Gastrocnemius medialis (tissue), 4 donors: ENCODE measurements around the gene NKD2. TPM values are rescaled to one million over a fixed set of nuclear protein-coding genes. Genes with fewer than 3 reads are reported as not detected.

Experiments
- ATAC-seq, 2 donors: fragments of 150-250 bp; one replicate each; pipeline ENCODE4 v1.9.1; 2016
- DNase-seq, 2 donors: peaks; one replicate each; pipeline ENCODE4 v3.0.0-alpha.2; 2019
- H3K27ac ChIP-seq, 4 donors: fragments of 200-600 bp; sonication (generic); 1 replicate in 1 of 4; 2 replicates in 3 of 4; pipeline ENCODE4 v1.5.1; 2016 to 2018; ENCODE audit warnings: mild to moderate bottlenecking in 2 of 4, moderate library complexity in 1 of 4
- H3K27me3 ChIP-seq, 3 donors: fragments of 200-600 bp; sonication (generic) in 2 of 3; 1 replicate in 1 of 3; 2 replicates in 2 of 3; pipeline versions ENCODE4 v1.5.1 to v1.6.0; 2016 to 2019; ENCODE audit warnings: mild to moderate bottlenecking in 1 of 3, moderate library complexity in 1 of 3
- H3K36me3 ChIP-seq, 2 donors: fragments of 200-600 bp; sonication (generic) in 1 of 2; one replicate each; pipeline ENCODE4 v1.5.1; 2017 to 2018
- H3K4me1 ChIP-seq, 2 donors: fragments of 200-600 bp; sonication (generic) in 1 of 2; one replicate each; pipeline ENCODE4 v1.5.1; 2016 to 2017; ENCODE audit warnings: mild to moderate bottlenecking in 2 of 2
- H3K4me3 ChIP-seq, 4 donors: fragments of 200-600 bp; sonication (generic) in 3 of 4; 1 replicate in 1 of 4; 2 replicates in 3 of 4; pipeline ENCODE4 v1.5.1; 2016 to 2019; ENCODE audit warnings: mild to moderate bottlenecking in 2 of 4
- H3K9me3 ChIP-seq, 3 donors: fragments of 200-600 bp; sonication (generic) in 2 of 3; 1 replicate in 1 of 3; 2 replicates in 2 of 3; pipeline ENCODE4 v1.5.1; 2016 to 2019
- POLR2A ChIP-seq, 2 donors: fragments of 450-650 bp; IDR thresholded peaks; one replicate each; pipeline ENCODE4 v1.6.1; 2017; ENCODE audit warnings: antibody characterized with exemption in 2 of 2, mild to moderate bottlenecking in 2 of 2, moderate library complexity in 2 of 2
- in situ Hi-C, 4 donors: fragments of 200-750 bp; cut with MboI; loops; one replicate each; pipeline versions ENCODE4 v1.15.0 to v1.8.0; 2017; ENCODE audit warnings: low sequenced_read_pairs in 4 of 4
- intact Hi-C: fragments of 100-400 bp; cut with DNase I; formaldehyde crosslinking; loops from one replicate; pipeline ENCODE4 v1.15.1; 2023; ENCODE audit warnings: low total_unique reads
- total RNA-seq, 4 donors: library from RNA; depleted of rRNA; stranded (reverse); fragments of >200 nt; gene quantifications; one replicate each; pipeline versions ENCODE4 v1.1.0 to v1.2.3, GENCODE V29; 2016
- TF ChIP-seq, protein P1 (sequence below), 5 experiments: fragments of 450-650 bp in 3 of 5; fragments of 200-600 bp in 2 of 5; sonication (generic) in 2 of 5; IDR thresholded peaks in 4 of 5; conservative IDR thresholded peaks in 1 of 5; 1 replicate in 4 of 5; 2 replicates in 1 of 5; pipeline ENCODE4 v1.5.1; 2016 to 2019; ENCODE audit warnings: antibody characterized with exemption in 5 of 5, mild to moderate bottlenecking in 3 of 5, moderate library complexity in 3 of 5

NKD2 gene
- total RNA-seq, 4 donors from 2014 or later, result not detected

DNA sequence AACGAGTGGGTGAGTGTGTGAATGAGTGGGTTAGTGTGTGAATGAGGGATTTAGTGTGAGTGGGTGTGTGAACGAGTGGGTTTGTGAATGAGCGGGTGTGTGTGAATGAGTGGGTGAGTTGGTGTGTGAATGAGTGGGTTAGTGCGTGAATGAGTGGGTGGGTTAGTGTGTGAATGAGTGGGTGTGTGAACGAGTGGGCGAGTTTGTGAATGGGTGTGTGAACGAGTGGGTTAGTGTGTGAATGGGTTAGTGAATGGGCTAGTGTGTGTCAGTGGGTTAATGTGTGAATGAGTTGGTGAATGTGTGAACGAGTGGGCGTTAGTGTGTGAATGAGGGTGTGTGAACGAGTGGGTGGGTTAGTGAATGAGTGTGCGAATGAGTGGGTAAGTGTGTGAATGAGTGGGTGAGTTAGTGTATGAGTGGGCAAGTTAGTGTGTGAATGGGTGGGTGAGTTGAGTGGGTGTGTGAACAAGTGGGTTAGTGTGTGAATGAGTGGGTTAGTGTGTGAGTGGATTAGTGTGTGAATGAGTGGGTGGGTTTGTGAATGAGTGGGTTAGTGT, 39.6 kb downstream of the NKD2 start:
- intact Hi-C loops (no loop called here), in situ Hi-C loops (no loop called here)
- no peak for DNase-seq
- H3K27me3 ChIP-seq, result peaks cover 0 to 2% (median 0%) of the 10 kb centered on the region in 3 donors
- no peak for ATAC-seq
- H3K4me3 ChIP-seq, result no peak overlapping the region
- H3K9me3 ChIP-seq, result no peaks in the 10 kb centered on the region
- no peaks in the 10 kb centered on the region for H3K4me1 ChIP-seq
- no peaks in the 10 kb centered on the region for H3K36me3 ChIP-seq
- H3K27ac ChIP-seq, result no peak overlapping the region
- no peak for TF ChIP-seq POLR2A (IDR thresholded peaks at IDR 0.05)
- TF ChIP-seq, protein P1, sequence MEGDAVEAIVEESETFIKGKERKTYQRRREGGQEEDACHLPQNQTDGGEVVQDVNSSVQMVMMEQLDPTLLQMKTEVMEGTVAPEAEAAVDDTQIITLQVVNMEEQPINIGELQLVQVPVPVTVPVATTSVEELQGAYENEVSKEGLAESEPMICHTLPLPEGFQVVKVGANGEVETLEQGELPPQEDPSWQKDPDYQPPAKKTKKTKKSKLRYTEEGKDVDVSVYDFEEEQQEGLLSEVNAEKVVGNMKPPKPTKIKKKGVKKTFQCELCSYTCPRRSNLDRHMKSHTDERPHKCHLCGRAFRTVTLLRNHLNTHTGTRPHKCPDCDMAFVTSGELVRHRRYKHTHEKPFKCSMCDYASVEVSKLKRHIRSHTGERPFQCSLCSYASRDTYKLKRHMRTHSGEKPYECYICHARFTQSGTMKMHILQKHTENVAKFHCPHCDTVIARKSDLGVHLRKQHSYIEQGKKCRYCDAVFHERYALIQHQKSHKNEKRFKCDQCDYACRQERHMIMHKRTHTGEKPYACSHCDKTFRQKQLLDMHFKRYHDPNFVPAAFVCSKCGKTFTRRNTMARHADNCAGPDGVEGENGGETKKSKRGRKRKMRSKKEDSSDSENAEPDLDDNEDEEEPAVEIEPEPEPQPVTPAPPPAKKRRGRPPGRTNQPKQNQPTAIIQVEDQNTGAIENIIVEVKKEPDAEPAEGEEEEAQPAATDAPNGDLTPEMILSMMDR (IDR thresholded peaks at IDR 0.05 in 4 of 5, conservative IDR thresholded peaks at IDR 0.05 in 1 of 5), result no peak

DNA sequence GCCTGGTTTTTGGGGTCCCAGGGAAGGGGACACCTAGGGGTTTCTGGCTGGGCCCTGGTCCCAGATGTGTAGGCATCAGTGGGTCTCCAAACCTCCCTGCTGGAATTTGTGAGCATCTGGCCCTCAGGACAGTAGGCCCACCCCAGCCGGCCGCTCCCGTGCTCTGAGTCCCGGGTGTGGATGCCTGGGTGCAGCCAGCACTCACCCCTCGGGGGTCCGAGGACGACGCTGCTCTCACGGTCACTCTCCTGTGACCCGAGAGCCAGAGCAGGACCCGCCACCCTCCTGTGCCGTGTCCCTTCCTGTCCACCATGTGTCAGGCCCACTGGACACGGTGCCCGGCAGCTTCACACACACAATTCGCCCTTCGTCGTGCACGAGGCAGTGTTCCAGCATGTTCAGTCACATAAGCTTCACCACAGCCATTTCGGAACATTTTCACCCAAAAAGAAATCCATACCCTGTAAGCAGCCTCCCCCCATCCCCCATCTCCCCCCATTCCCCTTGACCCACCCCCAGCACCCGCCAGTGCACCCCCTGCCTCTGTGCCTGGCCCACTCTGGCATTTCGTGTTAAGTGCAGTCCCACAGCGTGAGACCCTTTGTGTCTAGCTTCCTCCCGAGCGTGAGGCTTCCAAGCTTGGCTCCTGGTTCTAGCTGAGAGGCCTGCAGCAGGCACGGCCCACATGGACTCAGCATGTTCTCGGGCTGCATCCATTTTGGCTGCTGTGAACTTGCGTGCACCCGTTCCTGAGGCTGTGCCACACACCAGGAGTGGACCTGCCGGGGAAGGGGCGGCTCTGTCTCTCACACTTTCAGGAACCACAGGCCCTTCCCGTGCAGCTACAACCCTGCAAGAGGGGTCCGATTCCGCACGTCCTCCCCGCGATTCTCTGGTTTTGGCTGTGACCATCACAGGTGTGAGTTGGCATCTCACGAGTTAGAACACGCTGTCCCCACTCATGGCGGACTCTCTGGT, 40.5 kb downstream of the NKD2 start:
- Histone ChIP-seq H3K27me3 (peaks cover 0 to 2% (median 0%) of the 10 kb centered on the region in 3 donors), H3K4me3 (no peak overlapping the region), H3K27ac (no peak overlapping the region), H3K9me3 (no peaks in the 10 kb centered on the region), H3K36me3 (no peaks in the 10 kb centered on the region), H3K4me1 (no peaks in the 10 kb centered on the region)
- TF ChIP-seq POLR2A (IDR thresholded peaks at IDR 0.05), result no peak
- TF ChIP-seq, protein P1 (IDR thresholded peaks at IDR 0.05 in 4 of 5, conservative IDR thresholded peaks at IDR 0.05 in 1 of 5), result no peak
- ATAC-seq (no peak), DNase-seq (no peak)
- in situ Hi-C loops (no loop called here), intact Hi-C loops (no loop called here)

DNA sequence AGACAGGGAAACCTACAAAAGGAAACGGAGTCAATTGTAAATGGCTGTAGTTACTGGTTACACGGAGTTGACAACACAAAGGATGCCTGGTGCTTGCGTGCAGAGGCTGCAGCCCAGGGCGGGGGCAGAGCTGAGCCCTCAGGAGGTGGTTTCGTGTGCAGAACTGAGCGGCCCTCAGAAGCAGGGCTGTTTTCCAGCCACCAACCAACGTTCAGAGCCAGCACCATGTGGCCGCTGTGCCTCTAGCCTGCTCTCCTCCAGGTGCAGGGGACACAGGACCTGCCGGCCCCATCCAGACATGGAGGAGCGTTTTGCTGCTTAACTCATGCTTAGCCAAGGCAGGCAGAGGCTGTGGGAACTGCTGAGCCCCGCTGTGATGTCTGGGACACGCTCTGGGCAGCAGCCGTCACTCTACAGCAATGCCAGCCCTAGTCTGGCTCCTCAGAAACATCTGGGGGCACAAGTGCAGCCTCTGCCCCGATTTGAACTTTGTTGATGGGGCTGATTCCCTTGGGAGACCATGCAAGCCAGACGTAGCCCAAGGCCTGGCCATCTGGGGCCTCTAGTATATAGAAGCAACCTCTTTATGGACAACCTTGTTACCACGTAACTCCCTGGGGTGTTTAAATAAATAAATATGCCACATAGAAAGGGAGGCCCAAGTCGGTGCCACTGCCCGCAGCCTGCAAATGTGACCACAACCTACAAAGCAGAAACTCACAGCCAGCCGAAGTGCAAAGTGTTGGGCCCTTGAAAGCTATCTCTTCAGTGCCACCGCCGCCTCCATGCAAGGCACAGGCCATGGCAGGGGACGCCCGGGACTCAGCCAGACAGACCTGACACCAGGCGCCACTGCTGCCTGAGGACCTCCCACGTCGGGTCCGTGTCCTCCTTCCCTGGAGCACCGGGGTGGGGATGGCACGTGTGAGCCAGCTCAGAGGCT, 42.1 kb downstream of the NKD2 start:
- TF ChIP-seq POLR2A (IDR thresholded peaks at IDR 0.05), result no peak
- TF ChIP-seq, protein P1 (IDR thresholded peaks at IDR 0.05 in 4 of 5, conservative IDR thresholded peaks at IDR 0.05 in 1 of 5), result no peak
- no peaks in the 10 kb centered on the region for H3K36me3 ChIP-seq
- in situ Hi-C loops (no loop called here), intact Hi-C loops (no loop called here)
- peaks cover 0 to 2% (median 0%) of the 10 kb centered on the region in 3 donors for H3K27me3 ChIP-seq
- no peak for DNase-seq
- H3K4me1 ChIP-seq, result no peaks in the 10 kb centered on the region
- H3K4me3 ChIP-seq, result no peak overlapping the region
- no peaks in the 10 kb centered on the region for H3K9me3 ChIP-seq
- no peak for ATAC-seq
- H3K27ac ChIP-seq, result no peak overlapping the region

DNA sequence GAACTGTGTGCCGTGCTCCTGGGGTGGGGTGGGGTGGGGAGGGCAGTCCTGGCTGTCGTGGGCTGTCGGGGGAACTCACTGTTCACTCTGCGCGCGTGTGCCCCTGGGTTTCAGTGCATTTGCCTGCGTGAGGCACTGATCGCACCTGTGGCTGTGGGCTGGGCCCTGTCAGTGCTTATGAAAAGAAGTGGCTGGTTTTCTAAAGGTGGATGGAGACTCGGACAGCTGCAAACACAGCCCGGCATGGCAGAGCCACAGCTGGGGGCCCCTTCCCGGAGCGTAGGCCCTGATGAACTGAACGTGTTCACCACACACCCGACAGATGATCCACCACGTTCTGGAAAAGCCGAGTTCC, 42.7 kb downstream of the NKD2 start:
- Histone ChIP-seq H3K9me3 (no peaks in the 10 kb centered on the region), H3K4me3 (no peak overlapping the region), H3K4me1 (no peaks in the 10 kb centered on the region), H3K27me3 (peaks cover 0 to 2% (median 0%) of the 10 kb centered on the region in 3 donors), H3K27ac (no peak overlapping the region), H3K36me3 (no peaks in the 10 kb centered on the region)
- DNase-seq, result no peak
- in situ Hi-C loops (no loop called here), intact Hi-C loops (no loop called here)
- TF ChIP-seq, protein P1 (IDR thresholded peaks at IDR 0.05 in 4 of 5, conservative IDR thresholded peaks at IDR 0.05 in 1 of 5), result no peak
- no peak for TF ChIP-seq POLR2A (IDR thresholded peaks at IDR 0.05)
- no peak for ATAC-seq
